ENCODE data around the gene ARFGEF3. TPM values are rescaled to one million over a fixed set of nuclear protein-coding genes. Genes with fewer than 3 reads are reported as not detected.
A peak's percentile ranks its signal among the peaks of the same experiment; 100 is the strongest.

Gene ARFGEF3
- total RNA-seq, 1 donor from 2014 or later = 1.2 TPM

- ATAC-seq = no peak
Observed at GRCh38 chr6:138218449-138218848, 56.7 kb downstream of the ARFGEF3 start, which contains the start of gene PBOV1. PBOV1 (minus strand) TSS chr6:138218491; CDS start chr6:138218395, 96 bp downstream.

- no peak for ATAC-seq
Observed at GRCh38 chr6:138219398-138219797, 57.7 kb downstream of the ARFGEF3 start.

GRCh38 chr6:138219901-138220300 is 58.2 kb downstream of the ARFGEF3 start:
- no peak for ATAC-seq

- ATAC-seq = no peak
Observed at GRCh38 chr6:138222901-138223546, 61.3 kb downstream of the ARFGEF3 start.

GRCh38 chr6:138225953-138226352 is 64.2 kb downstream of the ARFGEF3 start:
- no peak for ATAC-seq

- no peak for ATAC-seq
Observed at GRCh38 chr6:138226700-138227315, 65.1 kb downstream of the ARFGEF3 start.

GRCh38 chr6:138227316-138227781 is 65.6 kb downstream of the ARFGEF3 start:
- no peak for ATAC-seq

- no peak for ATAC-seq
Observed at GRCh38 chr6:138229072-138229471, 67.3 kb downstream of the ARFGEF3 start.

- ATAC-seq = no peak
Observed at GRCh38 chr6:138229663-138230179, 68.0 kb downstream of the ARFGEF3 start.

- no peak for ATAC-seq
Observed at GRCh38 chr6:138230221-138230620, 68.5 kb downstream of the ARFGEF3 start.

GRCh38 chr6:138230759-138231380 is 69.1 kb downstream of the ARFGEF3 start:
- ATAC-seq = no peak

- peak; percentile 84 for ATAC-seq
Observed at GRCh38 chr6:138231381-138231886, 69.7 kb downstream of the ARFGEF3 start.

- peak; percentile 81 for ATAC-seq
Observed at GRCh38 chr6:138234363-138234762, 72.6 kb downstream of the ARFGEF3 start.

GRCh38 chr6:138235205-138235604 is 73.5 kb downstream of the ARFGEF3 start:
- no peak for ATAC-seq

- no peak for ATAC-seq
Observed at GRCh38 chr6:138235693-138236092, 74.0 kb downstream of the ARFGEF3 start.

GRCh38 chr6:138237463-138237862 is 75.7 kb downstream of the ARFGEF3 start:
- no peak for ATAC-seq

GRCh38 chr6:138238368-138238767 is 76.6 kb downstream of the ARFGEF3 start:
- ATAC-seq = no peak

GRCh38 chr6:138239774-138240173 is 78.0 kb downstream of the ARFGEF3 start:
- no peak for ATAC-seq

GRCh38 chr6:138240476-138241245 is 78.9 kb downstream of the ARFGEF3 start:
- ATAC-seq = no peak

GRCh38 chr6:138241381-138241780 is 79.6 kb downstream of the ARFGEF3 start:
- no peak for ATAC-seq

- no peak for ATAC-seq
Observed at GRCh38 chr6:138241934-138242333, 80.2 kb downstream of the ARFGEF3 start.

- no peak for ATAC-seq
Observed at GRCh38 chr6:138242987-138243592, 81.4 kb downstream of the ARFGEF3 start.

Measured in esophagus mucosa (tissue), 1 donor.